ENCODE measurements around the gene CDH26. TPM values are rescaled to one million over a fixed set of nuclear protein-coding genes. Genes with fewer than 3 reads are reported as not detected.

CDH26 gene
- polyA plus RNA-seq, 3 donors from 2014 or later = not detected

DNA sequence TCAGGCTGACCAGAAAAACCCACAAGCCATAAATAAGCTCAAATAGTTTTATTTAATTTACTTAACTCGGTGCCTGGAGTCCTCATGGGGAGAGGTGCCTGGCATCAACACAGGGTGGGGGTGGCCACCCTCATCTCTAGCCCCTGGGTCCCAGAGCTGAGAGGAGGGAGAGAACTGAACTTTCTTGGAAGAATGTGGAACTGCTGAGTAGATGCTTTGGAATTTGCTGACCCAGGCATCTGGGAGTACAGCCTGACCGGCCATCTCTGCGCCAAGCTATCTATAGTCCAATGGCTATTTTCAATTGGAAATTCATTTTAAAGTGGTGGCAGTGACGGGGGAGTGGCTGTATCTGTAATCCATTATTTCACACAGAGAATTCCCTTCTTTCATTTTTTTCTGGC, 104.8 kb downstream of the CDH26 start:
- peak overlapping the region in 3 of 6 donors; percentile 53 to 61 (median 56) for H3K27ac Mint-ChIP-seq
- peaks cover 85% of the 10 kb centered on the region in 2 donors for H3K4me1 Mint-ChIP-seq
- no peak for DNase-seq
- peaks cover 0 to 22% (median 13%) of the 10 kb centered on the region in 3 donors for H3K36me3 Mint-ChIP-seq
- peak overlapping the region in 1 of 5 donors; percentile 27 for H3K4me3 Mint-ChIP-seq
- no peaks in the 10 kb centered on the region for H3K9me3 Mint-ChIP-seq
- peaks cover 0 to 2% (median 2%) of the 10 kb centered on the region in 3 donors for H3K27me3 Mint-ChIP-seq (ENCODE audit: low read depth in 3 of 3)

DNA sequence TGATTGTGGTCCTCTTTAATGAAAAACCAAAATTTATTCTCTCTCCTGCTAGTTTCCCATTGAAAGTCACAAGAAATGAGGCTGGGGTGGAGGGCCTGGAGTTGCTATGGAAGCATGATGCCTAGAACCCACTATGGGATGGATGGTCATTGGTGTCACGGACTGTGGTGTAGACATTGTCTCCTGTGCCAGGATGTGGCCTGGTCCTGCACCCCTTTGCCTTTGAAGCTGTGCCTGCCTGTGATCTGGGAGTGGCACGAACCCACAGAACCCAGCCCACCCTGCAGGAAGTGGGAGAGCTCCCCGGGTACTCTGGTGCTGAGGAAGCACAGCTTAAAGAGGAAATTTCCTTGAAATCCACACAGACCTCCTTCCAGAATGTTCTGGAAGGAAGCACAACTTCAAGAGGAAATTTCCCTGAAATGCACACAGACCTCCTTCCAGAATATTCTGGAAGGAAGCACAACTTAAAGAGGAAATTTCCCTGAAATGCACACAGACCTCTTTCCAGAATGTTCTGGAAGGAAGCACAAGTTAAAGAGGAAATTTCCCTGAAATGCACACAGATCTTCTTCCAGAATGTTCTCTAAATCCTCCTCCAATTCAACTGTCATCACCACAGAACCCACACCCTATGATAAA, 105.6 kb downstream of the CDH26 start:
- Mint-ChIP-seq H3K27ac (peak overlapping the region in 5 of 6 donors; percentile 39 to 64 (median 56)), H3K36me3 (peaks cover 0 to 22% (median 13%) of the 10 kb centered on the region in 3 donors), H3K9me3 (no peaks in the 10 kb centered on the region), H3K4me1 (peaks cover 77 to 78% of the 10 kb centered on the region in 2 donors), H3K27me3 (ENCODE audit: low read depth in 3 of 3) (peaks cover 0 to 2% (median 0%) of the 10 kb centered on the region in 3 donors), H3K4me3 (peak overlapping the region; percentile 21 to 62 (median 30))
- DNase-seq = no peak

Other genes with a start within 250 kb of the CDH26 start
- 1 to 10 TPM; 1.3 to 2.3 (median 1.4) TPM for gene SYCP2, start 24.8 kb upstream of the CDH26 start, polyA plus RNA-seq
- gene PPP1R3D, start 18.1 kb upstream of the CDH26 start, polyA plus RNA-seq = 1 to 10 TPM in 2 of 3 donors, under 1 TPM in 1; 0.92 to 2.8 (median 2.0) TPM
- 10 to 100 TPM in 2 of 3 donors, 1 to 10 TPM in 1; 8.4 to 26.8 (median 25.6) TPM for gene FAM217B, start 18.0 kb upstream of the CDH26 start, polyA plus RNA-seq

Data from immature natural killer cell (primary cell).